ENCODE data around the gene UTS2R.

UTS2R gene

GRCh38 chr17:82371333-82372248, at the start of gene UTS2R:
TSS of gene UTS2R (plus strand) at chr17:82371765. CDS start at chr17:82374325, 2,560 bp downstream.
- no peak for DNase-seq

- no peak for DNase-seq
Measured at GRCh38 chr17:82321947-82322466, 49.6 kb upstream of the UTS2R start.

- DNase-seq, result no peak
Measured at GRCh38 chr17:82322526-82323453, 48.8 kb upstream of the UTS2R start.

GRCh38 chr17:82323514-82324234, 47.9 kb upstream of the UTS2R start:
- no peak for DNase-seq

- DNase-seq, result no peak
Measured at GRCh38 chr17:82324566-82325285, 46.8 kb upstream of the UTS2R start.

GRCh38 chr17:82325286-82326180, 46.0 kb upstream of the UTS2R start:
- DNase-seq, result no peak

GRCh38 chr17:82327289-82327688, 44.3 kb upstream of the UTS2R start:
- no peak for DNase-seq

GRCh38 chr17:82327757-82328140, 43.8 kb upstream of the UTS2R start:
- no peak for DNase-seq

GRCh38 chr17:82328141-82328993, 43.2 kb upstream of the UTS2R start:
- DNase-seq, result no peak

- no peak for DNase-seq
Measured at GRCh38 chr17:82328994-82329507, 42.5 kb upstream of the UTS2R start.

GRCh38 chr17:82329683-82330321, 41.8 kb upstream of the UTS2R start:
- no peak for DNase-seq

GRCh38 chr17:82330322-82331239, 41.0 kb upstream of the UTS2R start:
- DNase-seq, result no peak

GRCh38 chr17:82331345-82331939, 40.1 kb upstream of the UTS2R start:
- no peak for DNase-seq

GRCh38 chr17:82332669-82333278, 38.8 kb upstream of the UTS2R start:
- no peak for DNase-seq

GRCh38 chr17:82333279-82334171, 38.0 kb upstream of the UTS2R start, which contains the start of gene SECTM1:
TSS of gene SECTM1 (minus strand) at chr17:82333766. CDS start at chr17:82327240, 6,526 bp downstream.
- DNase-seq, result no peak

- DNase-seq, result no peak
Measured at GRCh38 chr17:82334204-82334621, 37.4 kb upstream of the UTS2R start.

Measured in SIG-M5 (cell line).